Embryonic facial prominence (tissue), 1 donor: ENCODE data around the gene ENOSF1.

Experiments used
- DNase-seq: peaks from one replicate; pipeline ENCODE4 v3.0.0-alpha.2; 2016; ENCODE audit errors: extremely low spot score

ENOSF1 gene

DNA sequence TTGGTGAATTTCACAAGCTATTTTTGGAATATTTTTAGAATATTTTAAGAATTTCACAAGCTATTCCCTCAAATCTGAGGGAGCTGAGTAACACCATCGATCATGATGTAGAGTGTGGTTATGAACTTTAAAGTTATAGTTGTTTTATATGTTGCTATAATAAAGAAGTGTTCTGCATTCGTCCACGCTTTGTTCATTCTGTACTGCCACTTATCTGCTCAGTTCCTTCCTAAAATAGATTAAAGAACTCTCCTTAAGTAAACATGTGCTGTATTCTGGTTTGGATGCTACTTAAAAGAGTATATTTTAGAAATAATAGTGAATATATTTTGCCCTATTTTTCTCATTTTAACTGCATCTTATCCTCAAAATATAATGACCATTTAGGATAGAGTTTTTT is 39.1 kb downstream of the ENOSF1 start:
- DNase-seq, result no peak

DNA sequence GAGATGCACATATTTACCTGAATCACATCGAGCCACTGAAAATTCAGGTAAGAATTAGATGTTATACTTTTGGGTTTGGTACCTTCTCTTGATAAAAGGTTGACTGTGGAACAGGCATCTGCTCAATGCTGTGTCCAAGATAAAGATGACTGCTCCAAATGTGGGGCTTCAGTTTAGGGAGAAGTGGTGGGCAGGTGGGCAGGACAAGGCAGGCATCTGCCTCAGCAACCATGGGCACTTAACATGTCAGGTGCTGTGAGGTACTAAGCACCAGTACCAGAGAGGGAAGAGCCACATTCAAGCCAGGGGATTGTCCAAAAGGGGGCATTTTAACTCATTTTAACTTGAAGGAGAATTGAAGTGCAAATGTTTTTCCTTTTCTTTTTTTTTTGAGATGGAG is 41.0 kb downstream of the ENOSF1 start:
- DNase-seq, result no peak

DNA sequence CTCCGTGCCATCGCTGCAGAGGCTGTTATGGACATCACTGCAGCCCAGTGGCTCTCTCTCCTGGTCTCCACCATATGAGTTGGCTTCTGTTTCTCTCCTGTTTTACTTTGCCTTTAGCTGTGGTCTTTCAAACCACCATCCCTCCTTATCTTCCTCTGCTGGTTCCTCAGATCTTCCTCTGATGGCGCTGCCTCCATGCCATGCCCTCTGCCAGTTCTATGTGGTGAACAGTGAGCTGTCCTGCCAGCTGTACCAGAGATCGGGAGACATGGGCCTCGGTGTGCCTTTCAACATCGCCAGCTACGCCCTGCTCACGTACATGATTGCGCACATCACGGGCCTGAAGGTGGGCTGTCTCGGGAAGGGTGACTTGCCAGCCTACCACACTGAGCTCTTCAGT is 41.9 kb downstream of the ENOSF1 start:
- DNase-seq, result no peak

GRCh38 chr18:669077-669476 is 43.4 kb downstream of the ENOSF1 start:
- no peak for DNase-seq

DNA sequence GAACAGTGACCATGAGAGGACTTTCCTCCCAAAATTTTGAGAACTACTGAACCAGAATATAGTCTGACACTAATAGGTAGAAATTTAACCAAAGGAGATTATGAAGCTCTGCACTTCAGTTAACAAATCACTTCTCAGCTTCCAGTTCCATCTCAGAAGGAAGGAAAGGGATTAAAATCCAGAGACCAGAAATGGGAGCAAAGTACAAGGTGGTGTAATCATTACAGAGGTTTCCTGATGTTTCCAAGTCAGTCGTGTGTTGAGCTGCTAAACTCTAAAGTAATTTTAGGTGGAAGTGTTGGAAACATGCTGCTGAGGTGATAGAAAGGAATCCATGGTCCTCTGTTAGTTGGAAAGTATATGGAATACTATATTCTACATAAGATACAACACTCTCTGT is 44.2 kb downstream of the ENOSF1 start:
- no peak for DNase-seq

DNA sequence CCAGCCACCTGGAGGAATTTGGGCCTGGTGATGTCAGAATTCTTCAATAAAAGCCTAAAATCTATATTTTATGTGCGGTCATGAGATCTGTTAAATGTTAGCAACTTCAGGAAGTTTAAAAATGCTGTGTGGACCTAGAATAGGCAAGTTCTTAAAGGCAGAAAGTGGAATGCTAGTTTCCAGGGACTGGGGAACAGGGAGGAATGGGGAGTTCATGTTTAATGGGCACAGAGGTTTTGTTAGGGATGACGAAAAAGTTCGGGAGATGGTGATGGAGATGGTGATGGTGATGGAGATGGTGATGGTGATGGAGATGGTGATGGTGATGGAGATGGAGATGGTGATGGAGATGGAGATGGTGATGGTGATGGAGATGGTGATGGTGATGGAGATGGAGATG is 45.8 kb downstream of the ENOSF1 start:
- no peak for DNase-seq

DNA sequence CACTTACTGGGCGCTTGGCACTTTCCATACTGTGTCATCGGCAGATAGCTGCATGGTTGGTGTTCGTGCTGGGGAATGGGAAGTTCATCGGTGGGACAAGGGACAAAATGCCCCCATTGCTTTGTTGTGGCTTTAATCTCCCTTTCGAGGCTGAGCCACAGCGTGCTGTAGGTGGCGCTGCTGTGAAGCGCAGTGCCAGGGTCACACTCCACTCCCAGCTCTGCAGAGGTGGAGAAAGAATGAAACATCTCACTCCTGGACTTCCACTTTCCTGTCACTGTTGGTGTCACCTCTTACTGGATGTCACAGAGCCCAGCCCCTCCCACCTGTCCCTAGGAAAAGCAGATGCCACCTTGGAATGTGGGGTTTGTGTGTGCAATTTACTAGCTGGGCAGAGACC is 46.3 kb downstream of the ENOSF1 start:
- DNase-seq, result no peak

DNA sequence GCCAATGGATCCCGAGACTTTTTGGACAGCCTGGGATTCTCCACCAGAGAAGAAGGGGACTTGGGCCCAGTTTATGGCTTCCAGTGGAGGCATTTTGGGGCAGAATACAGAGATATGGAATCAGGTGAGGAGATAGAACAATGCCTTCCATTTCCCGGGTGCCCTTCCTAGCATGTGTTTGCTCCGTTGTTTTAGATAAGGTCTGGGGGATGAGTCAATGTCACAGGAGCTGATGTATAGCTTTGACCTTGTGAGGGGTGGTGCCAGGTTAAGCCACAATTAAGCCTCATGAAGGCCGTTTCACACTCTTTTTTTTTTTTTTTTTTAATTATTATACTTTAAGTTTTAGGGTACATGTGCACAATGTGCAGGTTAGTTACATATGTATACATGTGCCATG is 50.2 kb downstream of the ENOSF1 start:
- DNase-seq, result no peak

DNA sequence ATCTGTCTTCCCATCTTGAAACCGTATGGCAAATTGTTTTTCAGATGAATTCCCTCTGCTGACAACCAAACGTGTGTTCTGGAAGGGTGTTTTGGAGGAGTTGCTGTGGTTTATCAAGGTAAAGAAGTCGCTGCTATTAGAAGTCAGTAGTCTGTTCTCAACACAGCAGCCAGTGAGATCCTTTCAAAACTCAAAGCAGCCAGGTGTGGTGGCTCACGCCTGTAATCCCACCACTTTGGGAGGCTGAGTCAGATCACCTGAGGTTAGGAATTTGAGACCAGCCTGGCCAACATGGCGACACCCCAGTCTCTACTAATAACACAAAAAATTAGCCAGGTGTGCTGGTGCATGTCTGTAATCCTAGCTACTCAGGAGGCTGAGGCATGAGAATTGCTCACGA is 52.8 kb downstream of the ENOSF1 start:
- no peak for DNase-seq

- DNase-seq, result no peak
Observed at GRCh38 chr18:658947-659533, 53.4 kb downstream of the ENOSF1 start.

DNA sequence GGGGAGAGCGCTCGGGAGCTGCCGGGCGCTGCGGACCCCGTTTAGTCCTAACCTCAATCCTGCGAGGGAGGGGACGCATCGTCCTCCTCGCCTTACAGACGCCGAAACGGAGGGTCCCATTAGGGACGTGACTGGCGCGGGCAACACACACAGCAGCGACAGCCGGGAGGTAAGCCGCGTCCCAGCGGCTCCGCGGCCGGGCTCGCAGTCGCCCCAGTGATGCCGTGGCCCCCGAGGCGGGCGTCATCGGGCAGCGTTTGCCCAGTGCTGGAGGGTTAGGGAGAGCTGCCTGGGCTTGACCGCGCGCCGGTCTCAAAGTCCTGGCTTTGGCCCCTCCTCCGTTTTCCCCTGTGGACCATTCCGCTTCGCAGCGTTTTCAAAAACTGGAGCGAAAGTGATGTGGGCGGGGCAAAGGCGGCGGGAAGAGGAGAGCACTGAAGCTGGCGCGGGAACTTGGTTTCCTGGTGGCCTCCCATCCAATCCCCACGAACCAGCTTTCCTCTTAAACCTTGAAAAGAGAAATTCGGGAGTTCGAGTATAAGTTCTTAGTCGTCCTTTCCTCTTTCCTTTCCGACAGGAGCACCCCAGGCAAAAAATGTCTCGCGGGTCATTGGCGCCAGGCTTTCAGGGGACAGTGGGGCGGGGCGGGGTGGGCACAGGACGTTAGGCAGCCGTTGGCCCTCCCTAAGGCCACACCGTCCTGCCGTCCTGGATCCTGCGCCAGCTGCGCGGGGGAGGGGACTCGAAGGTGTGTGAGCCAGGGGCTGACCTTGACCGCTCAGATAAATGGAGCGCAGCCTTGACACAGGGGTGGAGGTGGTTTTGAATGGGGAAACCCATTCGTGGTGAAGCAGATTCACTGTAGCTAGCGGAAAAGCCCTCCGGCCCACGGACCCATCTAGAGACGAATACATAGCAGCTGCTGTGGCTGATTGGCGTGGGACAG is 54.2 kb downstream of the ENOSF1 start:
- DNase-seq, result peak; percentile 74

DNA sequence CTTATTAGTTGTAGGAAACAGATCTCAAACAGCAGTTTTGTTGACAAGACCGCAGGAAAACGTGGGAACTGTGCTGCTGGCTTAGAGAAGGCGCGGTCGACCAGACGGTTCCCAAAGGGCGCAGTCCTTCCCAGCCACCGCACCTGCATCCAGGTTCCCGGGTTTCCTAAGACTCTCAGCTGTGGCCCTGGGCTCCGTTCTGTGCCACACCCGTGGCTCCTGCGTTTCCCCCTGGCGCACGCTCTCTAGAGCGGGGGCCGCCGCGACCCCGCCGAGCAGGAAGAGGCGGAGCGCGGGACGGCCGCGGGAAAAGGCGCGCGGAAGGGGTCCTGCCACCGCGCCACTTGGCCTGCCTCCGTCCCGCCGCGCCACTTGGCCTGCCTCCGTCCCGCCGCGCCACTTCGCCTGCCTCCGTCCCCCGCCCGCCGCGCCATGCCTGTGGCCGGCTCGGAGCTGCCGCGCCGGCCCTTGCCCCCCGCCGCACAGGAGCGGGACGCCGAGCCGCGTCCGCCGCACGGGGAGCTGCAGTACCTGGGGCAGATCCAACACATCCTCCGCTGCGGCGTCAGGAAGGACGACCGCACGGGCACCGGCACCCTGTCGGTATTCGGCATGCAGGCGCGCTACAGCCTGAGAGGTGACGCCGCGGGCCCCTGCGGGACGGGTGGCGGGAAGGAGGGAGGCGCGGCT is 55.0 kb downstream of the ENOSF1 start, which contains the start of gene TYMS:
TSS of gene TYMS (plus strand) at position 343 of the 690 bp plus-strand sequence. CDS start at position 433, 90 bp downstream.
- DNase-seq, result peak; percentile 61

GRCh38 chr18:655445-655844 is 57.0 kb downstream of the ENOSF1 start:
- DNase-seq, result no peak

GRCh38 chr18:654601-655000 is 57.8 kb downstream of the ENOSF1 start:
- no peak for DNase-seq

GRCh38 chr18:653512-653911 is 58.9 kb downstream of the ENOSF1 start:
- no peak for DNase-seq

GRCh38 chr18:652131-652530 is 60.3 kb downstream of the ENOSF1 start:
- DNase-seq, result no peak

DNA sequence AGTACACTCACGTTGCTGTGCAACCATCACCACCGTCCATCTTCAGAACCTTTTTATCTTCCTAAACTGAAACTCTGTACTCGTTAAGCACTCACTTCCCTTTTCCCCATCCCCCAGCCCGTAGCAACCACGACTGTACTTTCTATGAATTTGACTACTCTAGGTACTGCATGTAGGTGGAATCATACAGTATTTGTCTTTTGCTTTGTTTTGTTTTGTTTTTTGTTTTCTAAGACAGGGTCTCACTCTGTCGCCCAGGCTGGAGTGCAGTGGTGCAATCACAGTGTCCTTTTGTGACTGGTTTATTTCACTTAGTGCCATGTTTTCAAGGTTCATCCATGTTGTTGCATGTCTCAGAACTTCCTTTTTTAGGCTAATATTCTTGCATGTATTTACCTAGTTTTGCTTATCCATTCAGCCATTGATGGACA is 62.0 kb downstream of the ENOSF1 start:
- no peak for DNase-seq

DNA sequence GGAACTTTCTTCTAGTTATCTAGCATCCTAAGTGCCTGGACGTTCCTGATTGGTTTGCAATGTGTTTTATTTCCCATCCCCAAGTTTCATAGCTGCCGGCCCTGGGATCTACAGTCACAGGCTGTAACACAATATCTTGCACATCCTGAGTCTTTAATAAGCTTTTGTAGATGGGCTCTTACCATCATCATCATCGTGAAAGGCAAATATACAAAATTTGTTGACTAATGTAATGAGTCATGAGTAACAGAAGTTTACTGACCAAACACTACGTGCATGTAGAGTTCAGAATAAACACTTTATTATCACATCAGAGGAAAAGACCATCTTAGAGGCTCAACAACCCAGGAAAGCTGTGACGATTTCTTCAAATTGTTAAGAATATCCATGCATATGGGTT is 63.1 kb downstream of the ENOSF1 start:
- DNase-seq, result no peak

DNA sequence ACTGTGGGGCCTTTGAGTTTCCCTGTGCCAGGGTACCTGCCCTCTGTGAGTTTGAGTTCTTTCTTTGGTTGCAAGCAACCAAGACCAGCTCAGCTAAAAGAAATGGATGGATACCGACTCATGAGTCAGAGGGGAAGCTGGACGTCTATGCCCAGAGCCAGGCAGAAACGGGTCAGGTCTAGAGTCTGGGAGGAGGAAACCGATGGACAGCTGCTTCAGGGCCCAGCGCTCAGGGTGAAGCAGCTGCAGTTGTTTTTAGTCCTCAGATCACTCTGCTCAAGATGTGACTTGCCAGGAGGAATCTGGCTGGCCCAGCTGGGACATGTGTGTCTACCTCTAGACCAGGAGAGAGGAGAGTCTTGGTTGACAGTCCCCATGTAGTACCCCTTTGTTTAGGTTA is 65.1 kb downstream of the ENOSF1 start:
- no peak for DNase-seq

- no peak for DNase-seq
Observed at GRCh38 chr18:644395-645004, 67.9 kb downstream of the ENOSF1 start.

GRCh38 chr18:641224-641623 is 71.2 kb downstream of the ENOSF1 start:
- DNase-seq, result no peak

DNA sequence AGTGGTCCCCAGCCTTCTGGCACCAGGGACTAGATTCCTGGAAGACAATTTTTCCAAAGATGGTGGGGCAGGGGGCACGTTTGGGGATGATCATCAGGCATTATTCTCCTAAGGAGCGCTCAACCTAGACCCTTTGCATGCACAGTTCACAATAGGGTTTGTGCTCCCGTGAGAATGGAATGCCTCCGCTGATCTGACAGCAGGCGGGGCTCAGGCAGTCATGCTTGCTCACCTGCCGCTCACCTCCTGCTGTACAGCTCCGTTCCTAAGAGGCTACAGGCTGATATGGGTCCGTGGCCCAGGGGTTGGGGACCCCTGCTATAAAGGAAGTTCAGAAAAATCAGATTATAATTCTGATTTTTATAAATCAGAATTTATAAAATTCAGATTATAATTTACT is 77.3 kb downstream of the ENOSF1 start:
- no peak for DNase-seq
